ENCODE results near the gene VPS13A. TPM values are rescaled to one million over a fixed set of nuclear protein-coding genes. Genes with fewer than 3 reads are reported as not detected.

VPS13A gene
- total and polyA plus RNA-seq, 2 of the 13 experiments (the other 11 are each of a cell fraction or from before 2014, with no cell fraction given), result 20.4 to 20.7 TPM

- TF ChIP-seq ZNF687 (CRISPR knock-in tag; IDR thresholded peaks at IDR 0.05) (peak; percentile 92), ARHGAP35 (CRISPR knock-in tag; IDR thresholded peaks at IDR 0.05; ENCODE audit: borderline replicate concordance) (no peak), ZNF501 (CRISPR knock-in tag; IDR thresholded peaks at IDR 0.05) (peak; percentile 20; the same call in 1 of the 2 replicates), UBTF (CRISPR knock-in tag; IDR thresholded peaks at IDR 0.05) (peak; percentile 72), RBM39 (IDR thresholded peaks at IDR 0.05; ENCODE audit: low read depth, low read length, poor library complexity, severe bottlenecking) (no peak), HOXA5 (CRISPR knock-in tag; IDR thresholded peaks at IDR 0.05) (no peak), ZSCAN9 (CRISPR knock-in tag; IDR thresholded peaks at IDR 0.05; ENCODE audit: borderline replicate concordance) (no peak), ZC3H13 (CRISPR knock-in tag; IDR thresholded peaks at IDR 0.05) (no peak; the same call in 1 of the 2 replicates), ARNT2 (CRISPR knock-in tag; IDR thresholded peaks at IDR 0.05; ENCODE audit: low read depth) (peak; percentile 58; the same call in 1 of the 2 replicates), NFKB2 (CRISPR knock-in tag; IDR thresholded peaks at IDR 0.05; ENCODE audit: borderline replicate concordance) (peak; percentile 50), FOXK1 (CRISPR knock-in tag; IDR thresholded peaks at IDR 0.05; ENCODE audit: borderline replicate concordance, low read depth) (no peak), ZNF567 (CRISPR knock-in tag; IDR thresholded peaks at IDR 0.05; ENCODE audit: borderline replicate concordance) (no peak), TFE3 (CRISPR knock-in tag; IDR thresholded peaks at IDR 0.05) (no peak; the same call in 1 of the 2 replicates), AGO2 (optimal IDR thresholded peaks at IDR 0.05; ENCODE audit: low read depth, low read length) (peak; percentile 63), RNF2 (conservative IDR thresholded peaks at IDR 0.05; ENCODE audit: low read depth) (peak; percentile 67), REXO4 (CRISPR knock-in tag; IDR thresholded peaks at IDR 0.05; ENCODE audit: borderline replicate concordance) (peak; percentile 71; the same call in 1 of the 2 replicates), NR2C2 (CRISPR knock-in tag; IDR thresholded peaks at IDR 0.05; ENCODE audit: borderline replicate concordance) (peak; percentile 56), ZNF704 (CRISPR knock-in tag; IDR thresholded peaks at IDR 0.05; ENCODE audit: borderline replicate concordance) (peak; percentile 32; the same call in 1 of the 2 replicates)
Observed at GRCh38 chr9:77177894-77178794, 810 bp downstream of the VPS13A start (continued).

Measured in HepG2 (cell line).